ENCODE data around the gene IL23A. TPM values are rescaled to one million over a fixed set of nuclear protein-coding genes. Genes with fewer than 3 reads are reported as not detected.

The IL23A gene
- total RNA-seq, 1 experiment from 2014 or later: 5.9 TPM

GRCh38 chr12:56375598-56376434 lies 37.1 kb downstream of the IL23A start:
- Histone ChIP-seq H3K27ac (ENCODE audit: low read length) (no peak overlapping the region), H3K27me3 (ENCODE audit: low read length) (no peaks in the 10 kb centered on the region), H3K36me3 (ENCODE audit: insufficient read depth, low read length) (no peaks in the 10 kb centered on the region), H3K9me3 (ENCODE audit: low read length) (no peaks in the 10 kb centered on the region), H3K79me2 (ENCODE audit: low read length) (no peaks in the 10 kb centered on the region), H3K9ac (ENCODE audit: low read length) (no peak overlapping the region), H2AFZ (ENCODE audit: low read length) (no peak overlapping the region), H4K20me1 (ENCODE audit: insufficient read depth, low read depth, low read length) (no peaks in the 10 kb centered on the region), H3K4me3 (ENCODE audit: low read length) (0 out of 2 replicates have a peak overlapping the region, but pooled peaks have one; percentile 7), H3K4me2 (ENCODE audit: low read depth, low read length, poor library complexity, severe bottlenecking) (peak overlapping the region; percentile 44), H3K4me1 (ENCODE audit: low read length) (peaks cover 14% of the 10 kb centered on the region), H3K9me2 (replicated peaks; ENCODE audit: insufficient read depth, low read length) (no peaks in the 10 kb centered on the region)
- DNase-seq: peak; percentile 55

- Histone ChIP-seq H3K4me3 (ENCODE audit: low read length) (no peak overlapping the region), H4K20me1 (ENCODE audit: insufficient read depth, low read depth, low read length) (no peaks in the 10 kb centered on the region), H3K27me3 (ENCODE audit: low read length) (no peaks in the 10 kb centered on the region), H3K9me2 (replicated peaks; ENCODE audit: insufficient read depth, low read length) (no peaks in the 10 kb centered on the region), H3K4me2 (ENCODE audit: low read depth, low read length, poor library complexity, severe bottlenecking) (no peak overlapping the region), H3K9ac (ENCODE audit: low read length) (no peak overlapping the region), H3K36me3 (ENCODE audit: insufficient read depth, low read length) (no peaks in the 10 kb centered on the region), H3K9me3 (ENCODE audit: low read length) (no peaks in the 10 kb centered on the region), H3K27ac (ENCODE audit: low read length) (no peak overlapping the region), H2AFZ (ENCODE audit: low read length) (no peak overlapping the region), H3K4me1 (ENCODE audit: low read length) (peaks cover 14% of the 10 kb centered on the region), H3K79me2 (ENCODE audit: low read length) (no peaks in the 10 kb centered on the region)
- DNase-seq: peak; percentile 38
These were observed 38.8 kb downstream of the IL23A start for GRCh38 chr12:56377310-56377988.

GRCh38 chr12:56377989-56378316 lies 39.3 kb downstream of the IL23A start:
- no peak overlapping the region for H3K27ac ChIP-seq (ENCODE audit: low read length)
- H3K4me1 ChIP-seq (ENCODE audit: low read length): peaks cover 14% of the 10 kb centered on the region
- no peaks in the 10 kb centered on the region for H3K27me3 ChIP-seq (ENCODE audit: low read length)
- no peaks in the 10 kb centered on the region for H3K36me3 ChIP-seq (ENCODE audit: insufficient read depth, low read length)
- H3K9ac ChIP-seq (ENCODE audit: low read length): no peak overlapping the region
- no peaks in the 10 kb centered on the region for H3K9me3 ChIP-seq (ENCODE audit: low read length)
- H3K4me3 ChIP-seq (ENCODE audit: low read length): no peak overlapping the region
- H3K4me2 ChIP-seq (ENCODE audit: low read depth, low read length, poor library complexity, severe bottlenecking): no peak overlapping the region
- H3K9me2 ChIP-seq (replicated peaks; ENCODE audit: insufficient read depth, low read length): no peaks in the 10 kb centered on the region
- H2AFZ ChIP-seq (ENCODE audit: low read length): no peak overlapping the region
- H3K79me2 ChIP-seq (ENCODE audit: low read length): no peaks in the 10 kb centered on the region
- DNase-seq: peak; percentile 7
- no peaks in the 10 kb centered on the region for H4K20me1 ChIP-seq (ENCODE audit: insufficient read depth, low read depth, low read length)

GRCh38 chr12:56382611-56383010 lies 43.9 kb downstream of the IL23A start:
- Histone ChIP-seq H3K9me2 (replicated peaks; ENCODE audit: insufficient read depth, low read length) (no peaks in the 10 kb centered on the region), H3K27me3 (ENCODE audit: low read length) (no peaks in the 10 kb centered on the region), H3K36me3 (ENCODE audit: insufficient read depth, low read length) (no peaks in the 10 kb centered on the region), H2AFZ (ENCODE audit: low read length) (no peak overlapping the region), H3K9ac (ENCODE audit: low read length) (no peak overlapping the region), H4K20me1 (ENCODE audit: insufficient read depth, low read depth, low read length) (no peaks in the 10 kb centered on the region), H3K4me1 (ENCODE audit: low read length) (no peaks in the 10 kb centered on the region), H3K4me3 (ENCODE audit: low read length) (no peak overlapping the region), H3K9me3 (ENCODE audit: low read length) (no peaks in the 10 kb centered on the region), H3K79me2 (ENCODE audit: low read length) (no peaks in the 10 kb centered on the region), H3K4me2 (ENCODE audit: low read depth, low read length, poor library complexity, severe bottlenecking) (no peak overlapping the region), H3K27ac (ENCODE audit: low read length) (no peak overlapping the region)
- DNase-seq: peak; percentile 31

GRCh38 chr12:56385873-56386272 lies 47.2 kb downstream of the IL23A start:
- no peaks in the 10 kb centered on the region for H3K27me3 ChIP-seq (ENCODE audit: low read length)
- H3K4me1 ChIP-seq (ENCODE audit: low read length): no peaks in the 10 kb centered on the region
- H3K4me2 ChIP-seq (ENCODE audit: low read depth, low read length, poor library complexity, severe bottlenecking): no peak overlapping the region
- no peak overlapping the region for H2AFZ ChIP-seq (ENCODE audit: low read length)
- no peaks in the 10 kb centered on the region for H4K20me1 ChIP-seq (ENCODE audit: insufficient read depth, low read depth, low read length)
- H3K36me3 ChIP-seq (ENCODE audit: insufficient read depth, low read length): no peaks in the 10 kb centered on the region
- DNase-seq: peak; percentile 41
- no peaks in the 10 kb centered on the region for H3K9me2 ChIP-seq (replicated peaks; ENCODE audit: insufficient read depth, low read length)
- no peak overlapping the region for H3K4me3 ChIP-seq (ENCODE audit: low read length)
- no peak overlapping the region for H3K27ac ChIP-seq (ENCODE audit: low read length)
- no peaks in the 10 kb centered on the region for H3K9me3 ChIP-seq (ENCODE audit: low read length)
- no peaks in the 10 kb centered on the region for H3K79me2 ChIP-seq (ENCODE audit: low read length)
- H3K9ac ChIP-seq (ENCODE audit: low read length): no peak overlapping the region

- H3K27ac ChIP-seq (ENCODE audit: low read length): no peak overlapping the region
- no peak overlapping the region for H2AFZ ChIP-seq (ENCODE audit: low read length)
- H3K9ac ChIP-seq (ENCODE audit: low read length): no peak overlapping the region
- no peak overlapping the region for H3K4me2 ChIP-seq (ENCODE audit: low read depth, low read length, poor library complexity, severe bottlenecking)
- H3K9me2 ChIP-seq (replicated peaks; ENCODE audit: insufficient read depth, low read length): no peaks in the 10 kb centered on the region
- H3K79me2 ChIP-seq (ENCODE audit: low read length): no peaks in the 10 kb centered on the region
- H4K20me1 ChIP-seq (ENCODE audit: insufficient read depth, low read depth, low read length): no peaks in the 10 kb centered on the region
- no peaks in the 10 kb centered on the region for H3K27me3 ChIP-seq (ENCODE audit: low read length)
- H3K4me3 ChIP-seq (ENCODE audit: low read length): no peak overlapping the region
- H3K9me3 ChIP-seq (ENCODE audit: low read length): no peaks in the 10 kb centered on the region
- no peaks in the 10 kb centered on the region for H3K4me1 ChIP-seq (ENCODE audit: low read length)
- no peaks in the 10 kb centered on the region for H3K36me3 ChIP-seq (ENCODE audit: insufficient read depth, low read length)
- no peak for DNase-seq
These were observed 48.6 kb downstream of the IL23A start for GRCh38 chr12:56387152-56387736.

- Histone ChIP-seq H3K9ac (ENCODE audit: low read length) (no peak overlapping the region), H3K36me3 (ENCODE audit: insufficient read depth, low read length) (no peaks in the 10 kb centered on the region), H3K9me2 (replicated peaks; ENCODE audit: insufficient read depth, low read length) (no peaks in the 10 kb centered on the region), H3K4me1 (ENCODE audit: low read length) (no peaks in the 10 kb centered on the region), H3K4me3 (ENCODE audit: low read length) (no peak overlapping the region), H3K79me2 (ENCODE audit: low read length) (no peaks in the 10 kb centered on the region), H4K20me1 (ENCODE audit: insufficient read depth, low read depth, low read length) (no peaks in the 10 kb centered on the region), H2AFZ (ENCODE audit: low read length) (no peak overlapping the region), H3K9me3 (ENCODE audit: low read length) (no peaks in the 10 kb centered on the region), H3K4me2 (ENCODE audit: low read depth, low read length, poor library complexity, severe bottlenecking) (no peak overlapping the region), H3K27ac (ENCODE audit: low read length) (no peak overlapping the region), H3K27me3 (ENCODE audit: low read length) (no peaks in the 10 kb centered on the region)
- DNase-seq: peak; percentile 24
These were observed 50.7 kb downstream of the IL23A start for GRCh38 chr12:56389412-56389811.

Data from Karpas-422 (cell line).